GM13977 (cell line): Measurements from ENCODE around the gene ANKMY1.

Source experiments
- DNase-seq: peaks from one replicate; pipeline ENCODE4 v3.0.0; 2012; ENCODE audit warnings: low spot score
- in situ Hi-C: fragments of 300-500 bp; cut with MboI; formaldehyde crosslinking; loops from one replicate; pipeline ENCODE4 v1.12.0; 2022; ENCODE audit warnings: low sequenced_read_pairs, low pct_unique_long_range_greater_than_20kb, mixed read lengths, inconsistent platforms; ENCODE audit not compliant: unreplicated experiment
- TF ChIP-seq, protein P1 (sequence below): IDR thresholded peaks from 2 replicates; pipeline ENCODE4 v1.5.1; 2012; ENCODE audit warnings: mild to moderate bottlenecking, control low read depth; ENCODE audit not compliant: insufficient read depth; ENCODE audit errors: extremely low read depth, missing control alignments

ANKMY1 gene

DNA sequence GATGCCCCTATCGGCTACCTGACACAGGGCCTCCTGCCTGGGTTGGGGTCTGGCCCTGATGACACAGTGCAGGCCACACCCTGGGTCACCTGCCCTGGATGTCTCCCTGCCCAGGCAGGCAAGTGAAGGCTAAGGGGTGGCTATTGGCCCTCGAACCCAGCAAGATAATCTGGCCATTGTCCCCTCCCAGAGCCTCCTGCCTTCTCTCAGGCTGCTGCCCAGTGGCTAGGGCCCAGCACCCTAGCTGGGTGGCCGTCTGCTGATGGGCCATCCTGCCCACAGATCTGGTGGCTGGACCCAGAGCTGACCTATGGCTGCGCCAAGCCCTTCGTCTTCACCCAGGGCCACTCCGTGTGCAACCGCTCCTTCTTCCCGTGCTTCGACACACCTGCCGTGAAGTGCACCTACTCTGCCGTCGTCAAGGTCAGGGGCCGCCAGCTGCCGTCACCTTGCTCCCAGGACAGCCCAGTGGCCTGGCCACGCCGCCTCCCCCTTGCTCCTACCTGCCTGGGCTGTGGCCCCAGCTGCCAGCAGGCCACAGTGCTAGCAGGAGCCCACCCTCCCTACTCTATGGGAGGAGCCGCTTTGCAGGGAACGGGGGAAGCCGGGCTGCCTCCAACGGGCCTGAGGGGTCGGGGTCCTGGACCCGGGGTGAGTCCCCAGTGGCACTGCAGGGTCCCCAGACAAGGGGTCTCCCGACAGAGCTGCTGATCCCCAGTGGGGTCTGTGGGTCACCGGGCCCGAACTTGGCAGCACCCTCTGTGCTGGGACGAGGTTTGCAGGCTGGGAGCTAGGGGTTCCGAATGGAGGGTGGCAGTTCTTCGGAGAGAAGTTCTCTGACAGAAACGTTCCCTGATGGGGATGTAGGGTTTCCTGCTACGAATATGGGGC, 14.6 kb upstream of the ANKMY1 start:
- in situ Hi-C loops, result no loop called here
- TF ChIP-seq, protein P1, sequence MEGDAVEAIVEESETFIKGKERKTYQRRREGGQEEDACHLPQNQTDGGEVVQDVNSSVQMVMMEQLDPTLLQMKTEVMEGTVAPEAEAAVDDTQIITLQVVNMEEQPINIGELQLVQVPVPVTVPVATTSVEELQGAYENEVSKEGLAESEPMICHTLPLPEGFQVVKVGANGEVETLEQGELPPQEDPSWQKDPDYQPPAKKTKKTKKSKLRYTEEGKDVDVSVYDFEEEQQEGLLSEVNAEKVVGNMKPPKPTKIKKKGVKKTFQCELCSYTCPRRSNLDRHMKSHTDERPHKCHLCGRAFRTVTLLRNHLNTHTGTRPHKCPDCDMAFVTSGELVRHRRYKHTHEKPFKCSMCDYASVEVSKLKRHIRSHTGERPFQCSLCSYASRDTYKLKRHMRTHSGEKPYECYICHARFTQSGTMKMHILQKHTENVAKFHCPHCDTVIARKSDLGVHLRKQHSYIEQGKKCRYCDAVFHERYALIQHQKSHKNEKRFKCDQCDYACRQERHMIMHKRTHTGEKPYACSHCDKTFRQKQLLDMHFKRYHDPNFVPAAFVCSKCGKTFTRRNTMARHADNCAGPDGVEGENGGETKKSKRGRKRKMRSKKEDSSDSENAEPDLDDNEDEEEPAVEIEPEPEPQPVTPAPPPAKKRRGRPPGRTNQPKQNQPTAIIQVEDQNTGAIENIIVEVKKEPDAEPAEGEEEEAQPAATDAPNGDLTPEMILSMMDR, result no peak
- DNase-seq, result no peak

DNA sequence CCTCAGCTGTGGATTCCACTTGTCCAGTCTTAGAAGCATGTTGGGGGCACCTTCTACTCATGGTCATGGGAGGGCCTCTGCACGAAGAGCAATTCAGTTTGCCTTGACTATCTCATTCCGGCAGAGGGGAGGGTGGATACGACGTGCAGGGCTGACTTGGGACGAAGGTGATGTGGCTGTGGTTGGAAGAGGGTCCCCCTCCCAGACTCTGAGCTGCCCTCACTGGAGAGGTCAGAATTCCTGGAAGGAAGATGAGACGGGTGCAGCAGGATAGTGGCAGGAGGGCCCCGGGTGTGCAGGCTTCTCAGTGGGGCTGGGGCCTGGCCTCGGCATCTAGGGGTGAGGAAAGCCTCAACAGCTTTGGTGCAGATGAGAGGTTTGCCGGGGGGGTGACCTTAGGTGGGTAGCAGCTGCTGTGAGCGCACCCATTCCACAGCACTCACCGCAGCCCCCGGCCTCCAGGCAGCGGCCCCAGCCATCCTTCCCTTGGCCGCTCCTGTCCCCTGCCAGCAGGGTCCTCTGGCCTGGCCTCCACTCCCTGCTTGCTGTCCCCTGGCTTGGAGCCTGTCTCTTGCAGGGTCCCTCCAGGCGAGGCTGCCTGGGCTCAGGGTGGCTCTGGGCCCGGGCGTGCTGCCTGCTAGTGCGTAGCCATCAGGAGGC, 13.7 kb upstream of the ANKMY1 start:
- TF ChIP-seq, protein P1, result no peak
- no peak for DNase-seq
- in situ Hi-C loops, result no loop called here

DNA sequence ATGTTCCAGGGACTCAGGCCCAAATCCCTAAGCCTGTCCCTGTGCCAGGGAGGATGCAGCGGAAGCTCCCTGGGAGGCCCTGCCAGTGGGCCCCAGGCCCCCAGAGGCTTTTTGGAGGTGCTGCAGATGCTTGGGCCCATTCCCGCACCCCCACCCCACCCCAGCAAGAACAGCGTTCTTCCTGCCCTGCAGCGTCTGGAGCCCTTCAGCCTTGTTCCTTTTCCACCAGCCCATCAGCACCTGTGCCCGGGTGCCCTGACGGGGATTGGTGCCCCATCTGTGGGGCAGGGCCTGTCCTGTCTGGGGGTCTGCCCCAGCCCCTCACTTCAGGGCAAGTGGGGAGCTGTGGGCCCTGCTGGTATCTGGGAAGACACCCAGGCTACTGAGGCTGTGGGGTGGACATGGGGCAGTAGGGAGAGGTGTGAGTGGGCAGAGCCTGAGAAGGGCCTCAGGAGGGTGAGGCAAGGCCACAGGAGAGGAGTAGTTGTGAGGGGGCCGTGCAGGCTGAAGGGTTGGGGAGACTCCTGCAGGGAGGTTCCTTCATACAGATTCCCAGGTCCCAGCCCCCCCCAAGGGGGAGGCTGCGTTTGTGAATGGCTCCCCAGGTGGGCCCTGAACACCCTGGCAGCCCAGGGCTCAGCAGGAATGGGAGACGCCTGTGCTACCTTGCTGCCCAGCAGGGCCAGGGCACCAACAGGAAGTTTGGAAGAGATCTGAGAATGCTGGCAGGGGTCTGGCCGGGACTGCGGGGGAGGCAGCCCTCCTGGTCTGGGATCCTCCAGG, 12.9 kb upstream of the ANKMY1 start:
- TF ChIP-seq, protein P1, result no peak
- DNase-seq, result no peak
- in situ Hi-C loops, result no loop called here

DNA sequence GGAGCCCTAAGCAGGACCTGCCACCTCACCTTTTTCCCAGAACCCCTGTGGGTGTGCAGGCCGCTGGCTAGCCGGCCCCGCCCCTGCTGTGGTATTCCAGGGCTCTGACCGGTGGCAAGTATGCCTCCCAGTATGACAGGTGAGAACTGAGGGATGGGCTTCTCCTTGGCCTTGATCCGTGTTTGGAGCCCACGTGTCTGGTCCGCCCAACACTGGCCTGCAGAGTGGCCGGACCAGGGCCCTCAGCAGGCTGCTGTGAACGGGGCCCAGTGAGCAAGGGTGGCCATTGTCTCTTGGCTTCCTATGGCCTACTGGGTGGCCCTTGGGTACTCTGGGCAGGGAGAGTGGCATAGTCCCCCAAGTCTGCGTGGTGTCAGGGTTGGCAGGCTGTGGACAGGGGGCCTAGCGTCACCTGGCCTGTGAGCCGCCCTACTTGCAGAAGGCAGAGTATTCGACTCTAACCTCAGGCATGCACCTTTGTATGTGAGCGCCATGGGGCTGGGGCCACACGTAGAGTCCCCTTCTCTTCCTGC, 12.3 kb upstream of the ANKMY1 start:
- TF ChIP-seq, protein P1, result no peak
- DNase-seq, result no peak
- in situ Hi-C loops, result no loop called here

DNA sequence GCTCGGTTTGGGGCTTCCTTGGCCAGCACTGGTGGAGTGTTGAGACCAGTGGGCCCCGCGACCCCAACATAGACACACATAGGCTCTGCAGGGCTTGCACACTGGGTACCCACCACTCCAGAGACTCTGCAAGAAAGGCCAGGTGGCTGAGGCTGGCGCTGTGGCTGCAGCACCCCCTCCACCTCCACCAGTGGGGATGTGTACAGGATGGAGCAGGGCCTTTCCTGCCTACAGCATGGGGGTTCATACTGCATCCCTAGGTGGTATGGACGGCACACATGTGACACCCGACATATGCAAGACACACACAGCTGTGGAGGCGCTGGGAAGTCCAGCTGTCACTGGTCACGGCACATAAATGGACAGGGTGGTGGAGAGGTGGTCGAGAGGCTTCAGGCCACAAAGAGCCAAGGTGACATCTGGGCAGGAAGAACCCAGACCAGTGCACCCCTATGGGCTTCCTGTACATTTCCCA, 11.8 kb upstream of the ANKMY1 start:
- DNase-seq, result no peak
- TF ChIP-seq, protein P1, result no peak
- in situ Hi-C loops, result no loop called here
